Fibroblast of skin of abdomen (primary cell): Measurements from ENCODE around the gene MPEG1.

Experiments
- DNase-seq: peaks from one replicate; pipeline ENCODE4 v3.0.0-alpha.2; 2013

The MPEG1 gene

GRCh38 chr11:59164028-59164427 lies 48.7 kb downstream of the MPEG1 start:
- no peak for DNase-seq
